H7 (cell line): Measurements from ENCODE around the gene CC2D2A. TPM values are rescaled to one million over a fixed set of nuclear protein-coding genes. Genes with fewer than 3 reads are reported as not detected.

Experiments
- DNase-seq: peaks from one replicate; pipeline ENCODE4 v3.0.0; 2012
- H3K27me3 ChIP-seq: 2 replicates; pipeline ENCODE4 v1.6.0; 2011; ENCODE audit warnings: mild to moderate bottlenecking, low read length; ENCODE audit not compliant: control insufficient read depth, insufficient read depth
- H3K36me3 ChIP-seq: replicated peaks from 2 replicates; pipeline ENCODE4 v1.5.1; 2011; ENCODE audit warnings: low read length; ENCODE audit not compliant: control insufficient read depth, insufficient read depth
- H3K4me3 ChIP-seq: 2 replicates; pipeline ENCODE4 v1.5.1; 2011; ENCODE audit warnings: low read depth, mild to moderate bottlenecking, control low read depth, low read length, moderate library complexity; ENCODE audit not compliant: insufficient read depth
- total RNA-seq: library from RNA; depleted of rRNA; stranded (reverse); fragments of >200 nt; shearing (Covaris generic); gene quantifications from 2 replicates; pipeline ENCODE4 v1.2.3, GENCODE V29; 2014

CC2D2A gene
- total RNA-seq, 1 experiment from 2014 or later: 9.6 TPM

GRCh38 chr4:15451181-15451865 lies 18.4 kb upstream of the CC2D2A start:
- no peaks in the 10 kb centered on the region for H3K27me3 ChIP-seq
- no peak for DNase-seq
- H3K4me3 ChIP-seq: no peak overlapping the region

DNA sequence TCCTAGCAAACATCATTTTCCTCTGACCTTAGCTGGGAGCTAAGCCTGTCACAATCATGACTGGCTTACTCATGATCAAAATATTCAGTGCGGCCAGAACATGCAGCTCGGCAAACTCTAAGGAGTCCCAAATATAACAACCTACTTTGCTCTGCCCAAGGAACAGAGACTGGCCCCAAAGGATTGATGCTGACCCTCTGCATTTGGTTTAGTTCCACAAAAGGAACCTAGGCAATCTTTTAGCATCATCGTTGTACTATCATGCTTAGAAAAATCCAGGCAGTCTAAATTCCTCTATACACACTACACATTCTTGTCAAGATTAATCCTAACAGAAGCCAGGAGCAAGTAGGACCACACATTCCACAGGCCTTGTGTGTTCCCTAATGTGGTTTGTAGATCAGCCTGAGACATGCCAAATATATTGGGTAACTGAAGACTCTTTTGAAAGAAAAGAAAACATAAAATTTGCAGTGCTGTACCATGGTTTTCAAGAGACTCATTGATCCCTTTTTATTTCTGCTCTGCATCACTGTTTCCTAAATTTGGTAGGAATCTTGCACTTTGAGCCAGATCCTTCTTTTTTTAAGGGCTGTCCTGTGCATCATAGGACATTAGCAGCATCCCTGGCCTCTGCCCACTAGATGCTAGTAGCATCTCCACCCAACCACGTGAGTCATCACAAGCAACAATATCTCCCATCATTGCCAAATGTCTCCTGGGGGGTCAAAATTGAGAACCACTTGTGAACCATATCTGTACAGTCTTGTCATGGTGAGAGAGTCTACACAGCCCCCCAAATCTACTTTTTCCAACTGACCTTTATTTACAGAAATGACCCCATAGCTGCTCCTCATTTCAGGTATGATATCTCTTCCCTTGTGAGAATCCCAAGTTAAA lies 17.6 kb upstream of the CC2D2A start:
- H3K36me3 ChIP-seq: no peaks in the 10 kb centered on the region
- H3K27me3 ChIP-seq: no peaks in the 10 kb centered on the region
- no peak for DNase-seq
- H3K4me3 ChIP-seq: no peak overlapping the region

More at GRCh38 chr4:15451181-15451865, 18.4 kb upstream of the CC2D2A start:
- no peaks in the 10 kb centered on the region for H3K36me3 ChIP-seq

DNA sequence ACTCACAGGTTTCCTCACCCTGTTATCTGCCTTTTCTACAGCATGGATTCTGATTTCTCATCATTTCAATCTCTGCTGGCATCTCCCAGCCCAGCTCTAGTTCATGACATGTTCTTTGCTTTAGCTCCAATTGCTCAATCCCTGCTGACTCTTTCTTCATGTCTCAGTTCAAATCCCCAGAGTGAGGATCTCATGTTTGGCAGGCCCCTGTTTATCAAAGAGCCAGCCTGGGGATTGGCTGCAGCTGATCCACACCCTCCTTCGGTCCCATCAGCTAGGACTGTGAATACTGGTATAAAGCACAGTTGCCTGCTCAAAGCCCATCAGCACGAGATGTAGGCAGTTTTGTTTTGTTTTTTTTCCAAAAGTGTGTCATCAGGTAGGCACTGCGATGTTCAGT lies 14.4 kb upstream of the CC2D2A start:
- no peak for DNase-seq
- no peaks in the 10 kb centered on the region for H3K27me3 ChIP-seq
- no peak overlapping the region for H3K4me3 ChIP-seq
- no peaks in the 10 kb centered on the region for H3K36me3 ChIP-seq

- peak; percentile 22 for DNase-seq
- no peaks in the 10 kb centered on the region for H3K36me3 ChIP-seq
- no peaks in the 10 kb centered on the region for H3K27me3 ChIP-seq
- no peak overlapping the region for H3K4me3 ChIP-seq
Observed at GRCh38 chr4:15457406-15458201, 12.1 kb upstream of the CC2D2A start.

- no peaks in the 10 kb centered on the region for H3K36me3 ChIP-seq
- DNase-seq: no peak
Observed at GRCh38 chr4:15458616-15459015, 11.1 kb upstream of the CC2D2A start.

DNA sequence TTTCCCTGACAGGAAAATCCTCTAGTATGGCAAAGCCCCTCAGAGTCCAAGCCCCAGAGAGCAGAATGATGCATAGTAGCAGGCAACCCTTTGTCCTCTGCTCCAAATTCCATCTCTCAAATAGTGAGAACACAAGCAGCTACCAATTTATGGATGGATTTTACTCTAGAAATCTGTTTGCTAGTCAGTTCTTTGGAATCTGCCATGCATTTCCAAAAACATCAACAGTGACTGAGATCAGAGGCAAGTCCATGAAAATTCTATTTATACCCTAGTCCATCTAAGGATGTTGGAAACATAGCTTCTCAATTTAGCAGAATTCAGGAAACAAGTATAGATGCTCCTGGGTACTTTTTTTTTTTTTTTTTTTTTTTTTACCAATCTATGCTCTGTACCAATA lies 10.0 kb upstream of the CC2D2A start:
- Histone ChIP-seq H3K4me3 (no peak overlapping the region), H3K27me3 (no peaks in the 10 kb centered on the region), H3K36me3 (no peaks in the 10 kb centered on the region)
- DNase-seq: no peak

More at GRCh38 chr4:15458616-15459015, 11.1 kb upstream of the CC2D2A start:
- Histone ChIP-seq H3K4me3 (no peak overlapping the region), H3K27me3 (no peaks in the 10 kb centered on the region)

DNA sequence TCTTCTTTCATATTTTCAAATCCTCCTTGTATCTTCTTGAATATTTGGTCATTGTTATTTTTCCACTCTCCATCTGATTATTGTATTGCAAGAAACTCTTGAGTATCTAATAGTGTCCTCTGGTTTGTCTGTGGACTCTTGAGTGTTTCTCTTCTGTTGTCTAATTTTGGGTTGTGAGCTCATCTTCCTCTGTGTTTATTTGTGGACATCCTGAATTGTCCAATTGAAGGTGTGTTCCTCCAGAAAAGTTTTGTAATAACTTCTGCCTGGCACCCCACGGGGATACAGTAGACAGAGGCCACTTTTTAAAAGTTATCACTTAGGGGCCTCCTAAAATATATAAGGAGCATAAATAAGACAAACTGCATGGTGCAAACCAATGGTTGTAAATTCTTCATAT lies 3.1 kb upstream of the CC2D2A start:
- no peak for DNase-seq
- H3K36me3 ChIP-seq: no peaks in the 10 kb centered on the region
- no peaks in the 10 kb centered on the region for H3K27me3 ChIP-seq
- H3K4me3 ChIP-seq: no peak overlapping the region

GRCh38 chr4:15470128-15470475 lies 420 bp downstream of the CC2D2A start:
- no peak for DNase-seq
- Histone ChIP-seq H3K36me3 (no peaks in the 10 kb centered on the region), H3K4me3 (peak overlapping the region; percentile 29), H3K27me3 (no peaks in the 10 kb centered on the region)

- no peak overlapping the region for H3K4me3 ChIP-seq
- DNase-seq: no peak
- no peaks in the 10 kb centered on the region for H3K27me3 ChIP-seq
- no peaks in the 10 kb centered on the region for H3K36me3 ChIP-seq
Observed at GRCh38 chr4:15476396-15476795, 6.7 kb downstream of the CC2D2A start.

GRCh38 chr4:15478724-15479088 lies 9.0 kb downstream of the CC2D2A start:
- H3K36me3 ChIP-seq: no peaks in the 10 kb centered on the region
- no peak for DNase-seq
- H3K27me3 ChIP-seq: no peaks in the 10 kb centered on the region
- peak overlapping the region; percentile 46; the same call in 1 of the 2 replicates for H3K4me3 ChIP-seq

- no peaks in the 10 kb centered on the region for H3K36me3 ChIP-seq
- peak; percentile 56 for DNase-seq
- peak overlapping the region; percentile 46 for H3K4me3 ChIP-seq
- H3K27me3 ChIP-seq: no peaks in the 10 kb centered on the region
Observed at GRCh38 chr4:15479089-15479912, 9.6 kb downstream of the CC2D2A start.

- no peaks in the 10 kb centered on the region for H3K36me3 ChIP-seq
- H3K27me3 ChIP-seq: no peaks in the 10 kb centered on the region
- no peak for DNase-seq
- H3K4me3 ChIP-seq: peak overlapping the region; percentile 46
Observed at GRCh38 chr4:15479913-15480185, 10.2 kb downstream of the CC2D2A start.

GRCh38 chr4:15481961-15482745 lies 12.5 kb downstream of the CC2D2A start:
- Histone ChIP-seq H3K36me3 (no peaks in the 10 kb centered on the region), H3K27me3 (no peaks in the 10 kb centered on the region), H3K4me3 (no peak overlapping the region)
- no peak for DNase-seq
